GM12892 (cell line): ENCODE data around the gene FRA10AC1.

ENCODE experiments used
- POLR2A ChIP-seq: IDR thresholded peaks from 2 replicates; pipeline ENCODE4 v1.6.1; 2011; ENCODE audit warnings: low read depth, low read length, control low read depth
- POLR2AphosphoS5 ChIP-seq: IDR thresholded peaks from 2 replicates; pipeline ENCODE4 v1.6.1; 2011; ENCODE audit warnings: low read depth, low read length, control low read depth
- TAF1 ChIP-seq: IDR thresholded peaks from 2 replicates; pipeline ENCODE4 v1.6.1; 2011; ENCODE audit warnings: low read depth, mild to moderate bottlenecking, control low read depth, low read length, borderline replicate concordance

- no peak for TF ChIP-seq POLR2A
- no peak for TF ChIP-seq POLR2AphosphoS5
- TF ChIP-seq TAF1: no peak
Measured at GRCh38 chr10:93719901-93720300, 17.5 kb upstream of the FRA10AC1 start.
